K562 (cell line): Measurements from ENCODE around the gene EHMT2. TPM values are rescaled to one million over a fixed set of nuclear protein-coding genes. Genes with fewer than 3 reads are reported as not detected.
A peak's percentile ranks its signal among the peaks of the same experiment; 100 is the strongest.

Experiments
- ATF7 ChIP-seq: fragments of 450-650 bp; IDR thresholded peaks from 2 replicates; pipeline ENCODE4 v1.7.1; 2014; ENCODE audit warnings: mild to moderate bottlenecking, moderate library complexity
- E2F3 ChIP-seq: fragments of 250-450 bp; sonication (Bioruptor Pico); IDR thresholded peaks from 2 replicates; pipeline ENCODE4 v1.4.0; 2020; ENCODE audit warnings: mild to moderate bottlenecking
- E2F8 ChIP-seq: fragments of 450-650 bp; IDR thresholded peaks from 2 replicates; pipeline ENCODE4 v1.7.1; 2018; ENCODE audit warnings: mild to moderate bottlenecking, low read depth; ENCODE audit not compliant: partially characterized antibody
- MTA2 ChIP-seq: fragments of 450-650 bp; IDR thresholded peaks from 2 replicates; pipeline ENCODE4 v1.6.1; 2016; ENCODE audit warnings: low read depth
- NR2C2 ChIP-seq, 2 experiments: fragments of 200-800 bp in 1 of 2; sonication (Bioruptor generic) in 1 of 2; sonication (generic) in 1 of 2; formaldehyde crosslinking in 1 of 2; IDR thresholded peaks; 2 replicates each; pipeline versions ENCODE4 v1.6.1 to v1.8.0; 2016 to 2022; ENCODE audit warnings: mild to moderate bottlenecking in 1 of 2, missing compliant biosample characterization in 1 of 2, missing genetic modification characterization in 1 of 2, missing genetic modification reagents in 1 of 2
- RAD51 ChIP-seq: fragments of 450-650 bp; IDR thresholded peaks from 2 replicates; pipeline ENCODE4 v1.7.1; 2016; ENCODE audit warnings: low read depth, mild to moderate bottlenecking, borderline replicate concordance
- RFX7 ChIP-seq: fragments of 250-450 bp; sonication (Bioruptor Pico); IDR thresholded peaks from 2 replicates; pipeline ENCODE4 v1.5.1; 2021; ENCODE audit warnings: mild to moderate bottlenecking
- THRA ChIP-seq: fragments of 450-650 bp; IDR thresholded peaks from 2 replicates; pipeline ENCODE4 v1.6.1; 2017; ENCODE audit warnings: mild to moderate bottlenecking, moderate library complexity
- polyA plus RNA-seq, 8 experiments: library from polyadenylated mRNA; depleted of rRNA in 4 of 8; stranded (reverse) in 5 of 8; unstranded in 3 of 8; fragments of >200 nt; fragmentation: Nextera tagmentation in 2 of 8; fragmentation: Illumina TruSeq in 1 of 8; extraction: Ambion mirVana in 2 of 8; extraction: Trizol in 1 of 8; gene quantifications; 2 replicates each; pipeline versions ENCODE4 v1.2.1 to v1.2.3, GENCODE V29; 2011 to 2014; ENCODE audit warnings: inconsistent platforms in 1 of 8, missing spikeins in 1 of 8
- total RNA-seq, 7 experiments: library from RNA; depleted of rRNA in 6 of 7; stranded (reverse); fragments of >200 nt in 6 of 7; fragmentation: Illumina TruSeq in 2 of 7; extraction: Trizol in 2 of 7; gene quantifications; 2 replicates each; pipeline versions ENCODE4 v1.2.1 to v1.2.3, GENCODE V29; 2011 to 2021; ENCODE audit warnings: low replicate concordance in 1 of 7
- TF ChIP-seq, protein P1 (sequence below): fragments of 450-650 bp; IDR thresholded peaks from 2 replicates; pipeline ENCODE4 v1.6.1; 2018; ENCODE audit not compliant: partially characterized antibody
- TF ChIP-seq, protein P2 (sequence below): fragments of 250-450 bp; sonication (Bioruptor Pico); IDR thresholded peaks from 2 replicates; pipeline ENCODE4 v1.4.0; 2020
- TF ChIP-seq, protein P3 (sequence below): fragments of 450-650 bp; formaldehyde crosslinking; IDR thresholded peaks from 2 replicates; pipeline ENCODE4 v1.4.0; 2020; ENCODE audit warnings: mild to moderate bottlenecking, moderate library complexity

The EHMT2 gene
- total and polyA plus RNA-seq, 9 of the 15 experiments (the other 6 are each of a cell fraction or from before 2014, with no cell fraction given), result 2.1 to 63.8 (median 38.5) TPM

GRCh38 chr6:31900917-31901414, 3.5 kb upstream of the EHMT2 start (continued):
- TF ChIP-seq, protein P1, sequence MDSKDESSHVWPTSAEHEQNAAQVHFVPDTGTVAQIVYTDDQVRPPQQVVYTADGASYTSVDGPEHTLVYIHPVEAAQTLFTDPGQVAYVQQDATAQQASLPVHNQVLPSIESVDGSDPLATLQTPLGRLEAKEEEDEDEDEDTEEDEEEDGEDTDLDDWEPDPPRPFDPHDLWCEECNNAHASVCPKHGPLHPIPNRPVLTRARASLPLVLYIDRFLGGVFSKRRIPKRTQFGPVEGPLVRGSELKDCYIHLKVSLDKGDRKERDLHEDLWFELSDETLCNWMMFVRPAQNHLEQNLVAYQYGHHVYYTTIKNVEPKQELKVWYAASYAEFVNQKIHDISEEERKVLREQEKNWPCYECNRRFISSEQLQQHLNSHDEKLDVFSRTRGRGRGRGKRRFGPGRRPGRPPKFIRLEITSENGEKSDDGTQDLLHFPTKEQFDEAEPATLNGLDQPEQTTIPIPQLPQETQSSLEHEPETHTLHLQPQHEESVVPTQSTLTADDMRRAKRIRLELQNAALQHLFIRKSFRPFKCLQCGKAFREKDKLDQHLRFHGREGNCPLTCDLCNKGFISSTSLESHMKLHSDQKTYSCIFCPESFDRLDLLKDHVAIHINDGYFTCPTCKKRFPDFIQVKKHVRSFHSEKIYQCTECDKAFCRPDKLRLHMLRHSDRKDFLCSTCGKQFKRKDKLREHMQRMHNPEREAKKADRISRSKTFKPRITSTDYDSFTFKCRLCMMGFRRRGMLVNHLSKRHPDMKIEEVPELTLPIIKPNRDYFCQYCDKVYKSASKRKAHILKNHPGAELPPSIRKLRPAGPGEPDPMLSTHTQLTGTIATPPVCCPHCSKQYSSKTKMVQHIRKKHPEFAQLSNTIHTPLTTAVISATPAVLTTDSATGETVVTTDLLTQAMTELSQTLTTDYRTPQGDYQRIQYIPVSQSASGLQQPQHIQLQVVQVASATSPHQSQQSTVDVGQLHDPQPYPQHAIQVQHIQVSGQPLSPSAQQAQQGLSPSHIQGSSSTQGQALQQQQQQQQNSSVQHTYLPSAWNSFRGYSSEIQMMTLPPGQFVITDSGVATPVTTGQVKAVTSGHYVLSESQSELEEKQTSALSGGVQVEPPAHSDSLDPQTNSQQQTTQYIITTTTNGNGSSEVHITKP, result no peak
- TF ChIP-seq THRA, result no peak
- TF ChIP-seq NR2C2 (CRISPR knock-in tag; IDR thresholded peaks at IDR 0.05), result peak; percentile 73; the same call in 1 of the 2 replicates
- TF ChIP-seq NR2C2 (tag; IDR thresholded peaks at IDR 0.05), result no peak
- TF ChIP-seq ATF7, result 0 out of 2 replicates have a peak, but pooled peaks have one; percentile 13
- no peak for TF ChIP-seq E2F8
- TF ChIP-seq MTA2, result no peak
- TF ChIP-seq RFX7, result no peak; the same call in 1 of the 2 replicates
- TF ChIP-seq RAD51, result no peak
- TF ChIP-seq, protein P2, sequence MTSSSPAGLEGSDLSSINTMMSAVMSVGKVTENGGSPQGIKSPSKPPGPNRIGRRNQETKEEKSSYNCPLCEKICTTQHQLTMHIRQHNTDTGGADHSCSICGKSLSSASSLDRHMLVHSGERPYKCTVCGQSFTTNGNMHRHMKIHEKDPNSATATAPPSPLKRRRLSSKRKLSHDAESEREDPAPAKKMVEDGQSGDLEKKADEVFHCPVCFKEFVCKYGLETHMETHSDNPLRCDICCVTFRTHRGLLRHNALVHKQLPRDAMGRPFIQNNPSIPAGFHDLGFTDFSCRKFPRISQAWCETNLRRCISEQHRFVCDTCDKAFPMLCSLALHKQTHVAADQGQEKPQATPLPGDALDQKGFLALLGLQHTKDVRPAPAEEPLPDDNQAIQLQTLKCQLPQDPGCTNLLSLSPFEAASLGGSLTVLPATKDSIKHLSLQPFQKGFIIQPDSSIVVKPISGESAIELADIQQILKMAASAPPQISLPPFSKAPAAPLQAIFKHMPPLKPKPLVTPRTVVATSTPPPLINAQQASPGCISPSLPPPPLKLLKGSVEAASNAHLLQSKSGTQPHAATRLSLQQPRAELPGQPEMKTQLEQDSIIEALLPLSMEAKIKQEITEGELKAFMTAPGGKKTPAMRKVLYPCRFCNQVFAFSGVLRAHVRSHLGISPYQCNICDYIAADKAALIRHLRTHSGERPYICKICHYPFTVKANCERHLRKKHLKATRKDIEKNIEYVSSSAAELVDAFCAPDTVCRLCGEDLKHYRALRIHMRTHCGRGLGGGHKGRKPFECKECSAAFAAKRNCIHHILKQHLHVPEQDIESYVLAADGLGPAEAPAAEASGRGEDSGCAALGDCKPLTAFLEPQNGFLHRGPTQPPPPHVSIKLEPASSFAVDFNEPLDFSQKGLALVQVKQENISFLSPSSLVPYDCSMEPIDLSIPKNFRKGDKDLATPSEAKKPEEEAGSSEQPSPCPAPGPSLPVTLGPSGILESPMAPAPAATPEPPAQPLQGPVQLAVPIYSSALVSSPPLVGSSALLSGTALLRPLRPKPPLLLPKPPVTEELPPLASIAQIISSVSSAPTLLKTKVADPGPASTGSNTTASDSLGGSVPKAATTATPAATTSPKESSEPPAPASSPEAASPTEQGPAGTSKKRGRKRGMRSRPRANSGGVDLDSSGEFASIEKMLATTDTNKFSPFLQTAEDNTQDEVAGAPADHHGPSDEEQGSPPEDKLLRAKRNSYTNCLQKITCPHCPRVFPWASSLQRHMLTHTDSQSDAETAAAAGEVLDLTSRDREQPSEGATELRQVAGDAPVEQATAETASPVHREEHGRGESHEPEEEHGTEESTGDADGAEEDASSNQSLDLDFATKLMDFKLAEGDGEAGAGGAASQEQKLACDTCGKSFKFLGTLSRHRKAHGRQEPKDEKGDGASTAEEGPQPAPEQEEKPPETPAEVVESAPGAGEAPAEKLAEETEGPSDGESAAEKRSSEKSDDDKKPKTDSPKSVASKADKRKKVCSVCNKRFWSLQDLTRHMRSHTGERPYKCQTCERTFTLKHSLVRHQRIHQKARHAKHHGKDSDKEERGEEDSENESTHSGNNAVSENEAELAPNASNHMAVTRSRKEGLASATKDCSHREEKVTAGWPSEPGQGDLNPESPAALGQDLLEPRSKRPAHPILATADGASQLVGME, result 0 out of 2 replicates have a peak, but pooled peaks have one; percentile 23
- 0 out of 2 replicates have a peak, but pooled peaks have one; percentile 28 for TF ChIP-seq E2F3
- TF ChIP-seq, protein P3, sequence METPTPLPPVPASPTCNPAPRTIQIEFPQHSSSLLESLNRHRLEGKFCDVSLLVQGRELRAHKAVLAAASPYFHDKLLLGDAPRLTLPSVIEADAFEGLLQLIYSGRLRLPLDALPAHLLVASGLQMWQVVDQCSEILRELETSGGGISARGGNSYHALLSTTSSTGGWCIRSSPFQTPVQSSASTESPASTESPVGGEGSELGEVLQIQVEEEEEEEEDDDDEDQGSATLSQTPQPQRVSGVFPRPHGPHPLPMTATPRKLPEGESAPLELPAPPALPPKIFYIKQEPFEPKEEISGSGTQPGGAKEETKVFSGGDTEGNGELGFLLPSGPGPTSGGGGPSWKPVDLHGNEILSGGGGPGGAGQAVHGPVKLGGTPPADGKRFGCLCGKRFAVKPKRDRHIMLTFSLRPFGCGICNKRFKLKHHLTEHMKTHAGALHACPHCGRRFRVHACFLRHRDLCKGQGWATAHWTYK (CRISPR knock-in tag), result peak; percentile 69; the same call in 1 of the 2 replicates
